Thymus (tissue), 11 donors: ENCODE data around the gene RASGEF1B. TPM values are rescaled to one million over a fixed set of nuclear protein-coding genes. Genes with fewer than 3 reads are reported as not detected.

ENCODE experiments used
- DNase-seq, 9 donors: peaks; one replicate each; pipeline ENCODE4 v3.0.0-alpha.2; 2013; ENCODE audit warnings: low spot score in 9 of 9, low read depth in 6 of 9, missing footprints in 1 of 9
- H3K27ac ChIP-seq, 2 donors: one replicate each; pipeline ENCODE4 v1.5.1; 2013; ENCODE audit warnings: control low read depth in 1 of 2, low read depth in 1 of 2, low read length in 1 of 2, mild to moderate bottlenecking in 1 of 2, moderate library complexity in 1 of 2
- H3K27me3 ChIP-seq, 2 donors: one replicate each; pipeline ENCODE4 v1.5.1; 2013; ENCODE audit warnings: low read length in 1 of 2; ENCODE audit not compliant: control insufficient read depth in 2 of 2, insufficient read depth in 1 of 2
- H3K36me3 ChIP-seq, 2 donors: one replicate each; pipeline ENCODE4 v1.5.1; 2013; ENCODE audit warnings: low read length in 1 of 2, mild to moderate bottlenecking in 1 of 2, moderate library complexity in 1 of 2; ENCODE audit not compliant: control insufficient read depth in 2 of 2, insufficient read depth in 2 of 2
- H3K4me1 ChIP-seq, 2 donors: one replicate each; pipeline ENCODE4 v1.5.1; 2013; ENCODE audit warnings: low read length in 2 of 2; ENCODE audit not compliant: control insufficient read depth in 2 of 2, insufficient read depth in 2 of 2
- H3K4me3 ChIP-seq, 2 donors: one replicate each; pipeline ENCODE4 v1.5.1; 2013; ENCODE audit warnings: low read length in 2 of 2, control low read depth in 1 of 2, mild to moderate bottlenecking in 1 of 2
- H3K9me3 ChIP-seq, 2 donors: one replicate each; pipeline ENCODE4 v1.5.1; 2013; ENCODE audit warnings: low read length in 1 of 2, mild to moderate bottlenecking in 1 of 2; ENCODE audit not compliant: control insufficient read depth in 2 of 2, insufficient read depth in 1 of 2
- WGBS: extraction: QIAGEN DNeasy Blood & Tissue Kit; methylation state at CpG from one replicate; pipeline ENCODE4 v1.1.7; 2013; 5-methylcytosine and 5-hydroxymethylcytosine counted together
- polyA plus RNA-seq: library from polyadenylated mRNA; stranded (reverse); fragments of 200-250 nt; gene quantifications from one replicate; pipeline ENCODE4 v1.2.3, GENCODE V29; 2013
- total RNA-seq: library from RNA; stranded (reverse); fragments of 120-200 nt; gene quantifications from one replicate; pipeline ENCODE4 v1.2.4, GENCODE V29; 2013
- donor health status: healthy.

RASGEF1B gene
- total and polyA plus RNA-seq, 2 donors = 18.3 to 19.9 TPM

GRCh38 chr4:81504112-81505003 lies 32.7 kb upstream of the RASGEF1B start:
- peak overlapping the region; percentile 1 to 93 for H3K27ac ChIP-seq
- peaks cover 23 to 42% of the 10 kb centered on the region in 2 donors for H3K4me1 ChIP-seq
- H3K9me3 ChIP-seq = no peaks in the 10 kb centered on the region
- DNase-seq = peak in 3 of 9 donors; percentile 26 to 55 (median 30)
- no peaks in the 10 kb centered on the region for H3K27me3 ChIP-seq
- H3K36me3 ChIP-seq = no peaks in the 10 kb centered on the region
- WGBS = 84% methylated on average over 6 of the region's 6 CpGs
- no peak overlapping the region for H3K4me3 ChIP-seq

- DNase-seq = no peak
- no peaks in the 10 kb centered on the region for H3K36me3 ChIP-seq
- WGBS = 98% methylated on average over 4 of the region's 4 CpGs
- H3K4me1 ChIP-seq = peaks cover 20 to 34% of the 10 kb centered on the region in 2 donors
- H3K9me3 ChIP-seq = no peaks in the 10 kb centered on the region
- no peaks in the 10 kb centered on the region for H3K27me3 ChIP-seq
- H3K4me3 ChIP-seq = no peak overlapping the region
- H3K27ac ChIP-seq = no peak overlapping the region
Observed at GRCh38 chr4:81503586-81503985, 31.9 kb upstream of the RASGEF1B start.

- H3K4me1 ChIP-seq = peaks cover 20 to 34% of the 10 kb centered on the region in 2 donors
- no peaks in the 10 kb centered on the region for H3K36me3 ChIP-seq
- no peak for DNase-seq
- WGBS = 97% methylated on average over 4 of the region's 4 CpGs
- H3K27ac ChIP-seq = no peak overlapping the region
- no peaks in the 10 kb centered on the region for H3K9me3 ChIP-seq
- H3K27me3 ChIP-seq = no peaks in the 10 kb centered on the region
- no peak overlapping the region for H3K4me3 ChIP-seq
Observed at GRCh38 chr4:81502564-81502963, 30.9 kb upstream of the RASGEF1B start.

GRCh38 chr4:81499840-81500239 lies 28.1 kb upstream of the RASGEF1B start:
- Histone ChIP-seq H3K4me1 (peaks cover 7 to 11% of the 10 kb centered on the region in 2 donors), H3K27me3 (no peaks in the 10 kb centered on the region), H3K36me3 (no peaks in the 10 kb centered on the region), H3K27ac (no peak overlapping the region), H3K9me3 (no peaks in the 10 kb centered on the region), H3K4me3 (no peak overlapping the region)
- no peak for DNase-seq
- WGBS = 71% methylated on average over 3 of the region's 3 CpGs

GRCh38 chr4:81498551-81499099 lies 26.9 kb upstream of the RASGEF1B start:
- peaks cover 0 to 7% of the 10 kb centered on the region in 2 donors for H3K4me1 ChIP-seq
- no peaks in the 10 kb centered on the region for H3K27me3 ChIP-seq
- WGBS = 96% methylated on average over 1 of the region's 1 CpG
- no peaks in the 10 kb centered on the region for H3K36me3 ChIP-seq
- no peak overlapping the region for H3K27ac ChIP-seq
- H3K4me3 ChIP-seq = no peak overlapping the region
- no peak for DNase-seq
- H3K9me3 ChIP-seq = no peaks in the 10 kb centered on the region

GRCh38 chr4:81498046-81498445 lies 26.3 kb upstream of the RASGEF1B start:
- Histone ChIP-seq H3K4me3 (no peak overlapping the region), H3K4me1 (peaks cover 0 to 9% of the 10 kb centered on the region in 2 donors), H3K27me3 (no peaks in the 10 kb centered on the region), H3K27ac (no peak overlapping the region), H3K36me3 (no peaks in the 10 kb centered on the region), H3K9me3 (no peaks in the 10 kb centered on the region)
- no peak for DNase-seq
- WGBS = 98% methylated on average over 2 of the region's 2 CpGs

- Histone ChIP-seq H3K4me1 (peaks cover 2 to 9% of the 10 kb centered on the region in 2 donors), H3K36me3 (no peaks in the 10 kb centered on the region), H3K4me3 (no peak overlapping the region), H3K27me3 (no peaks in the 10 kb centered on the region), H3K9me3 (no peaks in the 10 kb centered on the region), H3K27ac (no peak overlapping the region)
- no peak for DNase-seq
Observed at GRCh38 chr4:81495345-81495744, 23.6 kb upstream of the RASGEF1B start.

- no peaks in the 10 kb centered on the region for H3K9me3 ChIP-seq
- no peaks in the 10 kb centered on the region for H3K36me3 ChIP-seq
- peaks cover 2 to 6% of the 10 kb centered on the region in 2 donors for H3K4me1 ChIP-seq
- peak in 2 of 9 donors; percentile 35 to 75 for DNase-seq
- peak overlapping the region in 1 of 2 donors; percentile 70 for H3K27ac ChIP-seq
- peak overlapping the region; percentile 30 to 41 for H3K4me3 ChIP-seq
- WGBS = 4% methylated on average over 1 of the region's 1 CpG
- no peaks in the 10 kb centered on the region for H3K27me3 ChIP-seq
Observed at GRCh38 chr4:81494031-81494431, 22.3 kb upstream of the RASGEF1B start.

- DNase-seq = no peak
- WGBS = 57% methylated on average over 1 of the region's 1 CpG
- Histone ChIP-seq H3K4me1 (peaks cover 2 to 6% of the 10 kb centered on the region in 2 donors), H3K27me3 (no peaks in the 10 kb centered on the region), H3K36me3 (no peaks in the 10 kb centered on the region), H3K4me3 (no peak overlapping the region), H3K9me3 (no peaks in the 10 kb centered on the region), H3K27ac (peak overlapping the region in 1 of 2 donors; percentile 65)
Observed at GRCh38 chr4:81492606-81493230, 21.0 kb upstream of the RASGEF1B start.
